HUES6 (cell line): ENCODE measurements around the gene FAAP100.

Source experiments
- H3K27ac ChIP-seq: 2 replicates; pipeline ENCODE4 v1.7.0; 2013; ENCODE audit warnings: low read depth, mild to moderate bottlenecking, low read length, inconsistent platforms
- H3K27me3 ChIP-seq: 2 replicates; pipeline ENCODE4 v1.6.1; 2013; ENCODE audit warnings: low read length; ENCODE audit not compliant: control insufficient read depth, insufficient read depth
- H3K36me3 ChIP-seq: 2 replicates; pipeline ENCODE4 v1.6.1; 2013; ENCODE audit warnings: low read length; ENCODE audit not compliant: control insufficient read depth, insufficient read depth
- H3K4me1 ChIP-seq: 2 replicates; pipeline ENCODE4 v1.6.1; 2013; ENCODE audit warnings: low read length; ENCODE audit not compliant: control insufficient read depth, insufficient read depth
- H3K4me3 ChIP-seq: 2 replicates; pipeline ENCODE4 v1.5.1; 2013; ENCODE audit warnings: low read depth, low read length
- H3K9ac ChIP-seq: one replicate; pipeline ENCODE4 v1.6.1; 2013; ENCODE audit warnings: mild to moderate bottlenecking, low read length
- H3K9me3 ChIP-seq: 2 replicates; pipeline ENCODE4 v1.6.1; 2013; ENCODE audit warnings: low read depth, low read length; ENCODE audit not compliant: control insufficient read depth, insufficient read depth

FAAP100 gene

GRCh38 chr17:81519284-81520020, 32.7 kb downstream of the FAAP100 start:
- Histone ChIP-seq H3K36me3 (no peaks in the 10 kb centered on the region), H3K27ac (peak overlapping the region; percentile 37; the same call in 1 of the 2 replicates), H3K9ac (peak overlapping the region; percentile 75), H3K9me3 (no peaks in the 10 kb centered on the region), H3K4me1 (peaks cover 50% of the 10 kb centered on the region), H3K4me3 (peak overlapping the region; percentile 63), H3K27me3 (peaks cover 36% of the 10 kb centered on the region)

GRCh38 chr17:81518785-81519283, 33.3 kb downstream of the FAAP100 start:
- Histone ChIP-seq H3K4me3 (peak overlapping the region; percentile 63), H3K36me3 (no peaks in the 10 kb centered on the region), H3K9ac (peak overlapping the region; percentile 75), H3K27ac (peak overlapping the region; percentile 37; the same call in 1 of the 2 replicates), H3K27me3 (peaks cover 36% of the 10 kb centered on the region), H3K4me1 (peaks cover 50% of the 10 kb centered on the region), H3K9me3 (no peaks in the 10 kb centered on the region)

- H3K9ac ChIP-seq = peak overlapping the region; percentile 75
- peak overlapping the region; percentile 63 for H3K4me3 ChIP-seq
- peaks cover 36% of the 10 kb centered on the region for H3K27me3 ChIP-seq
- no peaks in the 10 kb centered on the region for H3K36me3 ChIP-seq
- no peaks in the 10 kb centered on the region for H3K9me3 ChIP-seq
- H3K27ac ChIP-seq = peak overlapping the region; percentile 37; the same call in 1 of the 2 replicates
- H3K4me1 ChIP-seq = peaks cover 44% of the 10 kb centered on the region
These were observed 33.9 kb downstream of the FAAP100 start for GRCh38 chr17:81518113-81518784.

- Histone ChIP-seq H3K27ac (no peak overlapping the region; the same call in 1 of the 2 replicates), H3K4me1 (peaks cover 41% of the 10 kb centered on the region), H3K4me3 (peak overlapping the region; percentile 63), H3K9me3 (no peaks in the 10 kb centered on the region), H3K9ac (peak overlapping the region; percentile 75), H3K27me3 (peaks cover 36% of the 10 kb centered on the region), H3K36me3 (no peaks in the 10 kb centered on the region)
These were observed 34.6 kb downstream of the FAAP100 start for GRCh38 chr17:81517339-81518112.

GRCh38 chr17:81517009-81517338, 35.2 kb downstream of the FAAP100 start:
- Histone ChIP-seq H3K36me3 (peaks cover 3% of the 10 kb centered on the region), H3K9ac (peak overlapping the region; percentile 100), H3K9me3 (no peaks in the 10 kb centered on the region), H3K27me3 (peaks cover 36% of the 10 kb centered on the region), H3K4me1 (peaks cover 41% of the 10 kb centered on the region), H3K4me3 (peak overlapping the region; percentile 90; the same call in 1 of the 2 replicates), H3K27ac (no peak overlapping the region)

DNA sequence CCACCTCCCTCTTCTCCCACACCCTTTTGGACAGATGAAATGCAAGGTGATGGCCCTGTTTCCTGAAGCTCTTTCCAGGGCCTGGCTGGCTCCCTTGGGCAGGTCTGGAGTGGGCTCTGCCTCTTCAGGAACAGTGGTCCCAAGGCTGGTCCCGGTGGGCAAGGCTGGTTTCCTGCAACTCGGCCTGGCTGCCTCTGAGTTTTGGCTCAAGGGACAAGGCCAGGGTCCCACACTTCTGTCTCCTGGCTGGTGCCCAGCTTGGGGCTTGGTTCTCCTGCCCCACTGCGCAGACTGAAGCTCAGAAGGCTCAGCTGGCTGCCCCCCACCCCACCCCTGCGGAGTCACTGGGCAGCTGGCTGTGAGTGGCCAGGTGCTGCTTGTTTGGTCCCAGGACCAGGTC, 35.7 kb downstream of the FAAP100 start:
- peak overlapping the region; percentile 90 for H3K4me3 ChIP-seq
- peak overlapping the region; percentile 12; the same call in 1 of the 2 replicates for H3K27ac ChIP-seq
- H3K9me3 ChIP-seq = no peaks in the 10 kb centered on the region
- H3K36me3 ChIP-seq = peaks cover 8% of the 10 kb centered on the region
- peak overlapping the region; percentile 100 for H3K9ac ChIP-seq
- H3K27me3 ChIP-seq = peaks cover 30% of the 10 kb centered on the region
- H3K4me1 ChIP-seq = peaks cover 41% of the 10 kb centered on the region

- Histone ChIP-seq H3K4me1 (peaks cover 40% of the 10 kb centered on the region), H3K27me3 (peaks cover 26% of the 10 kb centered on the region), H3K36me3 (peaks cover 17% of the 10 kb centered on the region), H3K27ac (peak overlapping the region; percentile 96; the same call in 1 of the 2 replicates), H3K4me3 (peak overlapping the region; percentile 90), H3K9ac (peak overlapping the region; percentile 100), H3K9me3 (no peaks in the 10 kb centered on the region)
These were observed 36.6 kb downstream of the FAAP100 start for GRCh38 chr17:81515530-81516041.

- H3K4me3 ChIP-seq = peak overlapping the region; percentile 90
- peak overlapping the region; percentile 100 for H3K9ac ChIP-seq
- peaks cover 23% of the 10 kb centered on the region for H3K36me3 ChIP-seq
- peak overlapping the region; percentile 97; the same call in 1 of the 2 replicates for H3K27ac ChIP-seq
- peaks cover 33% of the 10 kb centered on the region for H3K4me1 ChIP-seq
- H3K9me3 ChIP-seq = no peaks in the 10 kb centered on the region
- H3K27me3 ChIP-seq = peaks cover 20% of the 10 kb centered on the region
These were observed 37.2 kb downstream of the FAAP100 start for GRCh38 chr17:81514739-81515529.

GRCh38 chr17:81514489-81514738, 37.7 kb downstream of the FAAP100 start:
- Histone ChIP-seq H3K4me1 (peaks cover 29% of the 10 kb centered on the region), H3K27ac (peak overlapping the region; percentile 97), H3K36me3 (peaks cover 29% of the 10 kb centered on the region), H3K9me3 (no peaks in the 10 kb centered on the region), H3K4me3 (peak overlapping the region; percentile 83), H3K27me3 (peaks cover 15% of the 10 kb centered on the region), H3K9ac (peak overlapping the region; percentile 100)
